HepG2 (cell line): Measurements from ENCODE around the gene DPM1. TPM values are rescaled to one million over a fixed set of nuclear protein-coding genes. Genes with fewer than 3 reads are reported as not detected.

Experiments used
- HMG20B ChIP-seq: conservative IDR thresholded peaks from 2 replicates; pipeline ENCODE4 v1.6.1; 2016; ENCODE audit warnings: missing genetic modification reagents, missing compliant biosample characterization
- HNRNPLL ChIP-seq: fragments of 200-400 bp; formaldehyde crosslinking; IDR thresholded peaks from 2 replicates; pipeline ENCODE4 v1.6.1; 2017; ENCODE audit warnings: mild to moderate bottlenecking, low read depth, low read length; ENCODE audit not compliant: poor library complexity, severe bottlenecking
- REPIN1 ChIP-seq: sonication (generic); formaldehyde crosslinking; IDR thresholded peaks from 2 replicates; pipeline ENCODE4 v1.8.0; 2022; ENCODE audit warnings: missing genetic modification reagents, low read depth, mild to moderate bottlenecking, borderline replicate concordance
- ZC3H13 ChIP-seq: sonication (generic); formaldehyde crosslinking; IDR thresholded peaks from 2 replicates; pipeline ENCODE4 v1.8.1; 2023; ENCODE audit warnings: mild to moderate bottlenecking, missing genetic modification reagents, moderate library complexity
- ZNF235 ChIP-seq: sonication (generic); formaldehyde crosslinking; IDR thresholded peaks from 2 replicates; pipeline ENCODE4 v1.8.1; 2023; ENCODE audit warnings: mild to moderate bottlenecking, missing genetic modification reagents, borderline replicate concordance
- ZNF446 ChIP-seq: sonication (generic); formaldehyde crosslinking; IDR thresholded peaks from 2 replicates; pipeline ENCODE4 v1.5.0; 2020; ENCODE audit warnings: mild to moderate bottlenecking, missing genetic modification reagents
- ZNF841 ChIP-seq: sonication (generic); formaldehyde crosslinking; IDR thresholded peaks from 2 replicates; pipeline ENCODE4 v1.8.1; 2023; ENCODE audit warnings: missing genetic modification reagents, borderline replicate concordance
- polyA plus RNA-seq, 8 experiments: library from polyadenylated mRNA; depleted of rRNA in 3 of 8; stranded (reverse) in 7 of 8; unstranded in 1 of 8; fragments of >200 nt; fragmentation: Illumina TruSeq in 4 of 8; extraction: Trizol in 4 of 8; gene quantifications; 2 replicates each; pipeline versions ENCODE4 v1.2.1 to v1.2.3, GENCODE V29; 2011 to 2016; ENCODE audit warnings: low read depth in 4 of 8, missing spikeins in 1 of 8, mixed read lengths in 1 of 8; ENCODE audit not compliant: insufficient read depth in 1 of 8
- total RNA-seq, 5 experiments: library from RNA; depleted of rRNA; stranded (reverse); fragments of >200 nt; fragmentation: Illumina TruSeq; extraction: Trizol; gene quantifications; 2 replicates each; pipeline ENCODE4 v1.2.3, GENCODE V29; 2016; ENCODE audit warnings: low read depth in 1 of 5
- TF ChIP-seq, protein P1 (sequence below): IDR thresholded peaks from 2 replicates; pipeline ENCODE4 v1.6.1; 2016; ENCODE audit warnings: low read depth, missing genetic modification reagents, missing compliant biosample characterization
- TF ChIP-seq, protein P2 (sequence below): sonication (generic); formaldehyde crosslinking; conservative IDR thresholded peaks from 2 replicates; pipeline ENCODE4 v1.4.0; 2020; ENCODE audit warnings: missing genetic modification reagents
- TF ChIP-seq, protein P3 (sequence below): sonication (generic); formaldehyde crosslinking; IDR thresholded peaks from 2 replicates; pipeline ENCODE4 v1.4.0; 2020; ENCODE audit warnings: missing genetic modification reagents

The DPM1 gene
- total and polyA plus RNA-seq, 2 of the 13 experiments (the other 11 are each of a cell fraction or from before 2014, with no cell fraction given): 83.2 to 161 TPM

DNA sequence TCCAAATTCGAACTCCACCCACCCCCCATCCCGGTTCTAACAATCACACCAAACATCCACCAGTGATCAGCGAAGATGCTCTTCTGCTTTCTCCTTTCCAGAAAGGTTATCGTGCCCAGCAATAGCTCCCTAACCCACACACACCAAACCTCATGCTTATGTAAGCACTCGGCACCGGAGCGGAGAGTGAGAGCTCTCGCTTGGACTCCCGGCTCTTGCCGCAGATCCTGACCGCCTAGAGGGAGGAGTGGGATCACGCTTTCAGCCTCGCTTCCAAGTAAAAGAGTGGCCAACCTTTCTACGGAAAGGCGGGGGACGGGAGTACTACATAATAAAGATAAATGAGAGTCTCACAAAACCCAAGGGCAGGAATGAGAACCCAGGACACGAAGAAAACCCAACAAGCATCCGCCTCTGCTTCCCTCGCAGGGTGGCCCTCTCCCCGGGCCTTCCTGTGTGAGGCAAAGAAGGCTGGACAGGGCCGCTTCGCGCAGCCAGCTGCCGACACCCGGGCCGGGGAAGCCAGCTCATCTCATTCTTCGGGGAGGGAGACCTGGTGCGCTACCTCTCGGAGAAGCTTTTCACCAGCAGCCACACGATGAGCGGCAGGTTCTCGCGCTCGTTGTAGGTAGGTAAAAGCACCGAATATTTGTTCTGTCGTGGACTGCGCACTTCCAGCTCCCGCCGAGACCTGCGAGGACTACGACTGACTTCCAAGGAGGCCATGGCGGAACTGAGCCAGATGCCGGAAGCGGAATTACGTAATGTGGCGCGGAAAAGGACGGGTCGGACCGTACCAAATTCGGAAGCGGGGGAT is at the start of gene DPM1 (continued):
- TF ChIP-seq, protein P1, sequence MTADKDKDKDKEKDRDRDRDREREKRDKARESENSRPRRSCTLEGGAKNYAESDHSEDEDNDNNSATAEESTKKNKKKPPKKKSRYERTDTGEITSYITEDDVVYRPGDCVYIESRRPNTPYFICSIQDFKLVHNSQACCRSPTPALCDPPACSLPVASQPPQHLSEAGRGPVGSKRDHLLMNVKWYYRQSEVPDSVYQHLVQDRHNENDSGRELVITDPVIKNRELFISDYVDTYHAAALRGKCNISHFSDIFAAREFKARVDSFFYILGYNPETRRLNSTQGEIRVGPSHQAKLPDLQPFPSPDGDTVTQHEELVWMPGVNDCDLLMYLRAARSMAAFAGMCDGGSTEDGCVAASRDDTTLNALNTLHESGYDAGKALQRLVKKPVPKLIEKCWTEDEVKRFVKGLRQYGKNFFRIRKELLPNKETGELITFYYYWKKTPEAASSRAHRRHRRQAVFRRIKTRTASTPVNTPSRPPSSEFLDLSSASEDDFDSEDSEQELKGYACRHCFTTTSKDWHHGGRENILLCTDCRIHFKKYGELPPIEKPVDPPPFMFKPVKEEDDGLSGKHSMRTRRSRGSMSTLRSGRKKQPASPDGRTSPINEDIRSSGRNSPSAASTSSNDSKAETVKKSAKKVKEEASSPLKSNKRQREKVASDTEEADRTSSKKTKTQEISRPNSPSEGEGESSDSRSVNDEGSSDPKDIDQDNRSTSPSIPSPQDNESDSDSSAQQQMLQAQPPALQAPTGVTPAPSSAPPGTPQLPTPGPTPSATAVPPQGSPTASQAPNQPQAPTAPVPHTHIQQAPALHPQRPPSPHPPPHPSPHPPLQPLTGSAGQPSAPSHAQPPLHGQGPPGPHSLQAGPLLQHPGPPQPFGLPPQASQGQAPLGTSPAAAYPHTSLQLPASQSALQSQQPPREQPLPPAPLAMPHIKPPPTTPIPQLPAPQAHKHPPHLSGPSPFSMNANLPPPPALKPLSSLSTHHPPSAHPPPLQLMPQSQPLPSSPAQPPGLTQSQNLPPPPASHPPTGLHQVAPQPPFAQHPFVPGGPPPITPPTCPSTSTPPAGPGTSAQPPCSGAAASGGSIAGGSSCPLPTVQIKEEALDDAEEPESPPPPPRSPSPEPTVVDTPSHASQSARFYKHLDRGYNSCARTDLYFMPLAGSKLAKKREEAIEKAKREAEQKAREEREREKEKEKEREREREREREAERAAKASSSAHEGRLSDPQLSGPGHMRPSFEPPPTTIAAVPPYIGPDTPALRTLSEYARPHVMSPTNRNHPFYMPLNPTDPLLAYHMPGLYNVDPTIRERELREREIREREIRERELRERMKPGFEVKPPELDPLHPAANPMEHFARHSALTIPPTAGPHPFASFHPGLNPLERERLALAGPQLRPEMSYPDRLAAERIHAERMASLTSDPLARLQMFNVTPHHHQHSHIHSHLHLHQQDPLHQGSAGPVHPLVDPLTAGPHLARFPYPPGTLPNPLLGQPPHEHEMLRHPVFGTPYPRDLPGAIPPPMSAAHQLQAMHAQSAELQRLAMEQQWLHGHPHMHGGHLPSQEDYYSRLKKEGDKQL (CRISPR knock-in tag): no peak
- TF ChIP-seq HMG20B (CRISPR knock-in tag) (no peak), ZC3H13 (CRISPR knock-in tag) (no peak), REPIN1 (peak; percentile 63; the same call in 1 of the 2 replicates), HNRNPLL (peak; percentile 6), ZNF446 (peak; percentile 57; the same call in 1 of the 2 replicates), ZNF841 (no peak), ZNF235 (no peak)
- TF ChIP-seq, protein P2, sequence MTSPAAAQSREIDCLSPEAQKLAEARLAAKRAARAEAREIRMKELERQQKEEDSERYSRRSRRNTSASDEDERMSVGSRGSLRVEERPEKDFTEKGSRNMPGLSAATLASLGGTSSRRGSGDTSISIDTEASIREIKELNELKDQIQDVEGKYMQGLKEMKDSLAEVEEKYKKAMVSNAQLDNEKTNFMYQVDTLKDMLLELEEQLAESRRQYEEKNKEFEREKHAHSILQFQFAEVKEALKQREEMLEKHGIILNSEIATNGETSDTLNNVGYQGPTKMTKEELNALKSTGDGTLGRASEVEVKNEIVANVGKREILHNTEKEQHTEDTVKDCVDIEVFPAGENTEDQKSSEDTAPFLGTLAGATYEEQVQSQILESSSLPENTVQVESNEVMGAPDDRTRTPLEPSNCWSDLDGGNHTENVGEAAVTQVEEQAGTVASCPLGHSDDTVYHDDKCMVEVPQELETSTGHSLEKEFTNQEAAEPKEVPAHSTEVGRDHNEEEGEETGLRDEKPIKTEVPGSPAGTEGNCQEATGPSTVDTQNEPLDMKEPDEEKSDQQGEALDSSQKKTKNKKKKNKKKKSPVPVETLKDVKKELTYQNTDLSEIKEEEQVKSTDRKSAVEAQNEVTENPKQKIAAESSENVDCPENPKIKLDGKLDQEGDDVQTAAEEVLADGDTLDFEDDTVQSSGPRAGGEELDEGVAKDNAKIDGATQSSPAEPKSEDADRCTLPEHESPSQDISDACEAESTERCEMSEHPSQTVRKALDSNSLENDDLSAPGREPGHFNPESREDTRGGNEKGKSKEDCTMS: peak; percentile 87
- TF ChIP-seq, protein P3, sequence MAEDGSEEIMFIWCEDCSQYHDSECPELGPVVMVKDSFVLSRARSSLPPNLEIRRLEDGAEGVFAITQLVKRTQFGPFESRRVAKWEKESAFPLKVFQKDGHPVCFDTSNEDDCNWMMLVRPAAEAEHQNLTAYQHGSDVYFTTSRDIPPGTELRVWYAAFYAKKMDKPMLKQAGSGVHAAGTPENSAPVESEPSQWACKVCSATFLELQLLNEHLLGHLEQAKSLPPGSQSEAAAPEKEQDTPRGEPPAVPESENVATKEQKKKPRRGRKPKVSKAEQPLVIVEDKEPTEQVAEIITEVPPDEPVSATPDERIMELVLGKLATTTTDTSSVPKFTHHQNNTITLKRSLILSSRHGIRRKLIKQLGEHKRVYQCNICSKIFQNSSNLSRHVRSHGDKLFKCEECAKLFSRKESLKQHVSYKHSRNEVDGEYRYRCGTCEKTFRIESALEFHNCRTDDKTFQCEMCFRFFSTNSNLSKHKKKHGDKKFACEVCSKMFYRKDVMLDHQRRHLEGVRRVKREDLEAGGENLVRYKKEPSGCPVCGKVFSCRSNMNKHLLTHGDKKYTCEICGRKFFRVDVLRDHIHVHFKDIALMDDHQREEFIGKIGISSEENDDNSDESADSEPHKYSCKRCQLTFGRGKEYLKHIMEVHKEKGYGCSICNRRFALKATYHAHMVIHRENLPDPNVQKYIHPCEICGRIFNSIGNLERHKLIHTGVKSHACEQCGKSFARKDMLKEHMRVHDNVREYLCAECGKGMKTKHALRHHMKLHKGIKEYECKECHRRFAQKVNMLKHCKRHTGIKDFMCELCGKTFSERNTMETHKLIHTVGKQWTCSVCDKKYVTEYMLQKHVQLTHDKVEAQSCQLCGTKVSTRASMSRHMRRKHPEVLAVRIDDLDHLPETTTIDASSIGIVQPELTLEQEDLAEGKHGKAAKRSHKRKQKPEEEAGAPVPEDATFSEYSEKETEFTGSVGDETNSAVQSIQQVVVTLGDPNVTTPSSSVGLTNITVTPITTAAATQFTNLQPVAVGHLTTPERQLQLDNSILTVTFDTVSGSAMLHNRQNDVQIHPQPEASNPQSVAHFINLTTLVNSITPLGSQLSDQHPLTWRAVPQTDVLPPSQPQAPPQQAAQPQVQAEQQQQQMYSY (CRISPR knock-in tag): no peak
